H1 (cell line): ENCODE results near the gene F2. TPM values are rescaled to one million over a fixed set of nuclear protein-coding genes. Genes with fewer than 3 reads are reported as not detected.

ENCODE experiments used
- CTCF ChIA-PET: fragments of 300-600 bp; sonication (Branson Sonifier 250); formaldehyde crosslinking; loops from one replicate; lab custom pipeline; 2021; ENCODE audit not compliant: partially characterized antibody; lab: Charles Lee
- POLR2A ChIA-PET: fragments of 300-600 bp; sonication (Branson Sonifier 250); formaldehyde crosslinking; loops from one replicate; lab custom pipeline; 2021; ENCODE audit warnings: inconsistent platforms; ENCODE audit not compliant: partially characterized antibody; lab: Charles Lee
- DNase-seq, 2 experiments: peaks; one replicate each; pipeline versions ENCODE4 v3.0.0 to v3.0.0-alpha.2; 2010 to 2022; ENCODE audit warnings: low spot score in 2 of 2, low read depth in 1 of 2, mixed read lengths in 1 of 2
- FAIRE-seq: peaks from 2 replicates; lab custom pipeline; 2011; peaks lifted over from hg19 to GRCh38; lab: Jason Lieb, UNC
- H2AFZ ChIP-seq: 2 replicates; pipeline ENCODE4 v1.8.1; 2012; ENCODE audit warnings: low read length, inconsistent platforms
- H2AK5ac ChIP-seq: 2 replicates; pipeline ENCODE4 v1.6.1; 2013; ENCODE audit warnings: low read depth, low read length
- H2BK120ac ChIP-seq: replicated peaks from 2 replicates; pipeline ENCODE3; 2013; ENCODE audit warnings: low read depth, low read length, inconsistent platforms
- H2BK12ac ChIP-seq: 2 replicates; pipeline ENCODE4 v1.6.1; 2013; ENCODE audit warnings: low read depth, low read length
- H2BK15ac ChIP-seq: 2 replicates; pipeline ENCODE4 v1.6.1; 2013; ENCODE audit warnings: low read length
- H2BK20ac ChIP-seq: 2 replicates; pipeline ENCODE4 v1.6.1; 2013; ENCODE audit warnings: low read length
- H2BK5ac ChIP-seq: 2 replicates; pipeline ENCODE4 v1.6.1; 2013; ENCODE audit warnings: low read depth, low read length
- H3K14ac ChIP-seq: 2 replicates; pipeline ENCODE4 v1.6.1; 2013; ENCODE audit warnings: inconsistent platforms; ENCODE audit not compliant: insufficient read length
- H3K18ac ChIP-seq: 2 replicates; pipeline ENCODE4 v1.6.1; 2013; ENCODE audit warnings: low read length; ENCODE audit errors: extremely low read depth
- H3K23ac ChIP-seq: 2 replicates; pipeline ENCODE4 v1.6.1; 2013; ENCODE audit warnings: inconsistent platforms; ENCODE audit not compliant: insufficient read length
- H3K23me2 ChIP-seq: 2 replicates; pipeline ENCODE4 v1.6.1; 2013; ENCODE audit warnings: low read depth, low read length
- H3K27ac ChIP-seq: 2 replicates; pipeline ENCODE4 v1.6.1; 2011; ENCODE audit warnings: low read depth, low read length, inconsistent platforms
- H3K27me3 ChIP-seq, 4 experiments: replicated peaks in 1 of 4; 1 replicate in 1 of 4; 2 replicates in 3 of 4; pipeline versions ENCODE4 v1.6.1 to v1.8.1; 2011 to 2013; ENCODE audit warnings: low read length in 3 of 4, mild to moderate bottlenecking in 3 of 4, inconsistent platforms in 2 of 4, mixed read lengths in 2 of 4, moderate library complexity in 1 of 4; ENCODE audit not compliant: control insufficient read depth in 3 of 4, insufficient read depth in 3 of 4; ENCODE audit errors: extremely low read depth in 1 of 4
- H3K36me3 ChIP-seq, 4 experiments: 2 replicates each; pipeline versions ENCODE4 v1.6.1 to v1.8.1; 2011 to 2013; ENCODE audit warnings: mild to moderate bottlenecking in 4 of 4, low read length in 3 of 4, moderate library complexity in 2 of 4, control low read depth in 1 of 4, inconsistent platforms in 1 of 4; ENCODE audit not compliant: insufficient read depth in 4 of 4, control insufficient read depth in 2 of 4
- H3K4ac ChIP-seq: replicated peaks from 2 replicates; pipeline ENCODE3; 2013; ENCODE audit warnings: low read length, low read depth, mixed read lengths, inconsistent platforms; ENCODE audit not compliant: insufficient read length
- H3K4me1 ChIP-seq, 4 experiments: replicated peaks in 1 of 4; 1 replicate in 1 of 4; 2 replicates in 3 of 4; pipeline versions ENCODE4 v1.6.1 to v1.8.1; 2011 to 2013; ENCODE audit warnings: low read length in 3 of 4, inconsistent platforms in 2 of 4, mixed read lengths in 1 of 4; ENCODE audit not compliant: insufficient read depth in 4 of 4, control insufficient read depth in 3 of 4
- H3K4me2 ChIP-seq, 2 experiments: 2 replicates each; pipeline versions ENCODE4 v1.6.1 to v1.8.1; 2011 to 2013; ENCODE audit warnings: low read depth in 2 of 2, low read length in 2 of 2, control low read depth in 1 of 2, inconsistent platforms in 1 of 2, mild to moderate bottlenecking in 1 of 2; ENCODE audit not compliant: insufficient read depth in 1 of 2
- H3K4me3 ChIP-seq, 4 experiments: fragments of 200-600, 300-600 bp in 1 of 4; sonication (generic), shearing (Covaris generic), sonication (Bioruptor Twin) in 1 of 4; 2 replicates each; pipeline versions ENCODE4 v1.5.1 to v1.8.1; 2011 to 2016; ENCODE audit warnings: low read length in 4 of 4, low read depth in 3 of 4, control low read depth in 2 of 4, inconsistent platforms in 2 of 4, mild to moderate bottlenecking in 2 of 4, mixed read lengths in 1 of 4, moderate library complexity in 1 of 4; ENCODE audit not compliant: insufficient read depth in 2 of 4; ENCODE audit errors: extremely low read depth in 1 of 4
- H3K56ac ChIP-seq: replicated peaks from 2 replicates; pipeline ENCODE3; 2013; ENCODE audit warnings: low read depth, mild to moderate bottlenecking, mixed read lengths, low read length, inconsistent platforms; ENCODE audit not compliant: insufficient read length
- H3K79me1 ChIP-seq: 2 replicates; pipeline ENCODE4 v1.6.1; 2013; ENCODE audit warnings: low read depth, low read length, control low read depth
- H3K79me2 ChIP-seq, 2 experiments: 2 replicates each; pipeline versions ENCODE4 v1.6.1 to v1.8.1; 2012 to 2013; ENCODE audit warnings: low read length in 2 of 2, mild to moderate bottlenecking in 2 of 2, inconsistent platforms in 1 of 2; ENCODE audit not compliant: insufficient read depth in 2 of 2, control insufficient read depth in 1 of 2
- H3K9ac ChIP-seq, 4 experiments: replicated peaks in 1 of 4; 1 replicate in 1 of 4; 2 replicates in 3 of 4; pipeline versions ENCODE4 v1.6.1 to v1.8.1; 2011 to 2013; ENCODE audit warnings: low read depth in 3 of 4, low read length in 3 of 4, control low read depth in 2 of 4, mild to moderate bottlenecking in 2 of 4, moderate library complexity in 2 of 4, inconsistent platforms in 1 of 4; ENCODE audit errors: extremely low read depth in 1 of 4
- H3K9me3 ChIP-seq, 2 experiments: 2 replicates each; pipeline versions ENCODE4 v1.6.1 to v1.8.1; 2012 to 2013; ENCODE audit warnings: mild to moderate bottlenecking in 2 of 2, moderate library complexity in 2 of 2, control low read depth in 1 of 2, inconsistent platforms in 1 of 2, low read depth in 1 of 2, low read length in 1 of 2, mixed read lengths in 1 of 2; ENCODE audit not compliant: insufficient read depth in 2 of 2
- H4K20me1 ChIP-seq, 2 experiments: replicated peaks in 1 of 2; 2 replicates each; pipeline versions ENCODE3 to v1.8.1; 2011 to 2013; ENCODE audit warnings: inconsistent platforms in 2 of 2, low read length in 2 of 2, mild to moderate bottlenecking in 1 of 2; ENCODE audit not compliant: insufficient read depth in 2 of 2, control insufficient read depth in 1 of 2
- H4K5ac ChIP-seq: 2 replicates; pipeline ENCODE4 v1.6.1; 2013; ENCODE audit warnings: low read length, low read depth, mixed read lengths, inconsistent platforms; ENCODE audit not compliant: insufficient read length
- H4K8ac ChIP-seq: 2 replicates; pipeline ENCODE4 v1.8.0; 2013; ENCODE audit warnings: mild to moderate bottlenecking, moderate library complexity, low read length, inconsistent platforms; ENCODE audit not compliant: insufficient read depth; ENCODE audit errors: extremely low read depth
- H4K91ac ChIP-seq: replicated peaks from 2 replicates; pipeline ENCODE3; 2013; ENCODE audit warnings: low read length, mixed read lengths, inconsistent platforms; ENCODE audit not compliant: insufficient read length
- ASH2L ChIP-seq: fragments of 200-600, 300-600 bp; sonication (generic); IDR thresholded peaks from one replicate; pipeline ENCODE4 v1.7.1; 2017; ENCODE audit warnings: low read length
- BACH1 ChIP-seq: IDR thresholded peaks from 2 replicates; pipeline ENCODE4 v1.6.1; 2012; ENCODE audit warnings: low read length, improper control_type of control experiment
- CREB1 ChIP-seq: IDR thresholded peaks from 2 replicates; pipeline ENCODE4 v1.6.1; 2012; ENCODE audit warnings: inconsistent platforms
- EGR1 ChIP-seq: IDR thresholded peaks from 2 replicates; pipeline ENCODE4 v1.6.1; 2011; ENCODE audit warnings: low read depth, low read length, borderline replicate concordance
- HDAC6 ChIP-seq: IDR thresholded peaks from one replicate; pipeline ENCODE4 v1.7.1; 2012; ENCODE audit warnings: low read depth, mild to moderate bottlenecking, inconsistent platforms, low read length, moderate library complexity
- RXRA ChIP-seq: IDR thresholded peaks from 2 replicates; pipeline ENCODE4 v1.6.1; 2011; ENCODE audit warnings: low read depth, mild to moderate bottlenecking, low read length, moderate library complexity; ENCODE audit not compliant: insufficient read depth
- SAP30 ChIP-seq: fragments of 300-600 bp; sonication (generic); IDR thresholded peaks from 2 replicates; pipeline ENCODE4 v1.7.1; 2012; ENCODE audit warnings: low read length, moderate library complexity, mild to moderate bottlenecking, inconsistent platforms; ENCODE audit not compliant: insufficient read depth, insufficient replicate concordance
- SIX5 ChIP-seq: IDR thresholded peaks from 2 replicates; pipeline ENCODE4 v1.6.1; 2011; ENCODE audit warnings: mild to moderate bottlenecking, low read depth, low read length
- ZNF274 ChIP-seq: IDR thresholded peaks from 2 replicates; pipeline ENCODE4 v1.7.0; 2012; ENCODE audit warnings: low read length, borderline replicate concordance; ENCODE audit errors: extremely low read depth
- WGBS, 2 experiments: shearing (Covaris generic) in 1 of 2; methylation state at CpG; one replicate each; pipeline versions ENCODE4 v1.1.6 to v1.1.7; 2013 to 2015; ENCODE audit warnings: low lambda C conversion rate in 2 of 2, mixed read lengths in 2 of 2, inconsistent platforms in 1 of 2, low coverage in 1 of 2, missing lambda C conversion rate in 1 of 2; ENCODE audit not compliant: insufficient replicate concordance in 2 of 2, insufficient coverage in 1 of 2, insufficient read length in 1 of 2; ENCODE audit errors: extremely low coverage in 1 of 2, missing lambda C conversion rate in 1 of 2; 5-methylcytosine and 5-hydroxymethylcytosine counted together
- polyA plus RNA-seq, 7 experiments: library from polyadenylated mRNA; depleted of rRNA in 3 of 7; stranded (reverse) in 5 of 7; unstranded in 2 of 7; fragments of >200 nt in 5 of 7; fragments of 200-250 nt in 2 of 7; gene quantifications; 1 replicate in 5 of 7; 2 replicates in 1 of 7; 4 replicates in 1 of 7; pipeline versions ENCODE4 v1.2.1 to v1.2.3, GENCODE V29; 2011 to 2013; ENCODE audit warnings: missing spikeins in 2 of 7, mixed read lengths in 2 of 7
- total RNA-seq: library from RNA; stranded (reverse); fragmentation: NEBNext Ultra II Directional; extraction: Animal tissue kit (Norgen Biotek cat#: 25700); gene quantifications from 2 replicates; pipeline ENCODE4 v1.2.1, GENCODE V29; 2021
- TF ChIP-seq, protein P1 (sequence below): IDR thresholded peaks from 2 replicates; pipeline ENCODE4 v1.6.1; 2011; ENCODE audit warnings: low read length, improper control_type of control experiment

The F2 gene
- total and polyA plus RNA-seq, 2 of the 8 experiments (the other 6 are each of a cell fraction or from before 2014, with no cell fraction given) = 0.11 TPM; not detected in 1

DNA sequence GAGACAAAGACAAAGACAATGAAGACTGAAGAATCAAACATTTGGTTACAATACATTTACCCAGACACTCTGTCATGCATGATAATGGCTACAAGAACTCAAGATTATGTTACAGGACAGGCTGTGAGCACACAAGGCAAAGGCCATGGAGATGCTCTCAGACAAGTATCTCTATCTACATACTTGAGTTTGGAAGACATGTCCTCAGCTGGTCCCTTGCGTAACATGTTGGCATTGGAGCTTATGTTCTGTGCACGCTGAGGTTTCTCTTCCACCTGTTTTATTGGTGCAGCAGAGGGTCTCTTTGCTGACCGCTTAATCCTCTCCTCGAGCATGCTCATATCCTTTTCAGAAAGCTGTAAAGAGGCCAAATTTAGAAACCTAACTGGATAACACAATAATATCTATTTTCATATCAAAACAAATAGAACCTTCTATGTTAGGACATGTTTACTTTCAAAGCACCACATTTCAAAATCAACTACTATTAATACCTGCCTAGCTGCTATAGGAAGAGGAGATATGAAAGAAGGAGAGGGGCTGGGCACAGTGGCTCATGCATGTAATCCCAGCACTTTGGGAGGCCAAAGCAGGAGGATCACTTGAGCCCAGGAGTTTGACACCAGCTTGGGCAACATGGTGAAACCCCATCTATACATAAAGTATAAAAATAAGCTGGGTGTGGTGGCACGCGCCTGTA, 41.6 kb downstream of the F2 start:
- no peak overlapping the region for H3K4me3 ChIP-seq
- H3K9ac ChIP-seq = no peak overlapping the region
- H3K27me3 ChIP-seq = no peaks in the 10 kb centered on the region; a peak in 1 of 7 replicates
- 96% methylated on average over 6 of the region's 6 CpGs; no CpG with 5 or more reads in 1 of the 2 experiments for WGBS, 2 experiments
- no peaks in the 10 kb centered on the region for H3K79me1 ChIP-seq
- no peak overlapping the region for H4K5ac ChIP-seq
- peaks cover 0 to 2% of the 10 kb centered on the region in 2 experiments for H4K20me1 ChIP-seq
- H3K4me2 ChIP-seq = no peak overlapping the region
- no peak overlapping the region for H2AK5ac ChIP-seq
- H2BK120ac ChIP-seq = no peak overlapping the region
- H2AFZ ChIP-seq = no peak overlapping the region
- H3K79me2 ChIP-seq = no peaks in the 10 kb centered on the region
- H2BK12ac ChIP-seq = no peak overlapping the region
- ChIA-PET CTCF (interaction anchor here (0.6 kb wide), 2 partner anchors 12 to 49 kb away, joined by 3 to 5 read pairs; no protein-coding TSS in a partner anchor), POLR2A (no interaction called here)
- no peak overlapping the region for H3K23ac ChIP-seq
- no peak overlapping the region for H2BK15ac ChIP-seq
- DNase-seq (no peak), FAIRE-seq (no peak)
- H2BK5ac ChIP-seq = no peak overlapping the region
- H3K36me3 ChIP-seq = peaks cover 22 to 82% (median 68%) of the 10 kb centered on the region in 4 experiments
- no peak overlapping the region for H4K8ac ChIP-seq
- H3K4me1 ChIP-seq = no peaks in the 10 kb centered on the region
- no peak overlapping the region for H3K14ac ChIP-seq
- no peak overlapping the region for H3K27ac ChIP-seq
- no peaks in the 10 kb centered on the region for H3K23me2 ChIP-seq
- H3K4ac ChIP-seq = no peak overlapping the region
- H2BK20ac ChIP-seq = no peak overlapping the region
- H4K91ac ChIP-seq = no peak overlapping the region
- H3K18ac ChIP-seq = no peak overlapping the region
- no peaks in the 10 kb centered on the region for H3K9me3 ChIP-seq
- TF ChIP-seq HDAC6 (no peak), SAP30 (no peak), SIX5 (no peak), EGR1 (no peak), CREB1 (no peak), ZNF274 (no peak), RXRA (no peak), ASH2L (no peak), BACH1 (no peak)
- TF ChIP-seq, protein P1, sequence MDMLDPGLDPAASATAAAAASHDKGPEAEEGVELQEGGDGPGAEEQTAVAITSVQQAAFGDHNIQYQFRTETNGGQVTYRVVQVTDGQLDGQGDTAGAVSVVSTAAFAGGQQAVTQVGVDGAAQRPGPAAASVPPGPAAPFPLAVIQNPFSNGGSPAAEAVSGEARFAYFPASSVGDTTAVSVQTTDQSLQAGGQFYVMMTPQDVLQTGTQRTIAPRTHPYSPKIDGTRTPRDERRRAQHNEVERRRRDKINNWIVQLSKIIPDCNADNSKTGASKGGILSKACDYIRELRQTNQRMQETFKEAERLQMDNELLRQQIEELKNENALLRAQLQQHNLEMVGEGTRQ = no peak
- H3K56ac ChIP-seq = no peak overlapping the region
